Activated T-helper 1 cell treated with Interleukin-2 at 50 U/mL for 16 hours (primary cell): Measurements from ENCODE around the gene S1PR4.
A peak's percentile ranks its signal among the peaks of the same experiment; 100 is the strongest.

Experiments used
- DNase-seq: peaks from one replicate; pipeline ENCODE4 v3.0.0-alpha.2; 2020; ENCODE audit warnings: low read depth

The S1PR4 gene

DNA sequence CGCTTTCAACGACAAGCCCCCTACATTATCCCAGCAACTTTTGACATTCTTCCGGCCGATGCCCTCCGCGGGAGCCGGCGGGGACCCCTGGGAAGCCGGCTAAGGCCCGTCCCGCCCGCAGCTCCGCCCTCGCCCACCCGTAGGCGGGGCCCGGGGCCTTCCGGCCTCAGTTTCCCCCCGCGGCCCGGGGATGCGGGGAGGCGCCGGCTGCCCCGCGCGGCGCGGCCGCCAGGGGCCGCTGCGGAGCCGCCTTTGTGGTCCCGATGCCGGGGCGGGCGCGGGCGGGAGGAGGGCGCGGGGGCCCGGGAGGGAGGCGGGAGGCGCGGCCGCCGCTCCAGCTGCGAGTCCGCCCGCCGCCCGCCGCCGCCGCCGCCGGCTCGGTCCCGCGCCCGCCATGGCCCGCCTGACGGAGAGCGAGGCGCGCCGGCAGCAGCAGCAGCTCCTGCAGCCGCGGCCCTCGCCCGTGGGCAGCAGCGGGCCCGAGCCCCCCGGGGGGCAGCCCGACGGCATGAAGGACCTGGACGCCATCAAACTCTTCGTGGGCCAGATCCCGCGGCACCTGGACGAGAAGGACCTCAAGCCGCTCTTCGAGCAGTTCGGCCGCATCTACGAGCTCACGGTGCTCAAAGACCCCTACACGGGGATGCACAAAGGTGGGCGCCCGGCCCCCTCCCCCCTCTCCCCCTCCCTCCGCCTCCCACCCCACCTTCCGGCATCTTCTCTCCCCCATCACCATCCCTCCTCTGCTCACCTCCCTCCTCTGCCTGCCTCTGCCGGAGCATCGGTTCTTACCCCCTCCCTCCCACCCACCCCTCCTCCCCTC lies 46.0 kb downstream of the S1PR4 start, which contains the start of gene CELF5:
CELF5 (plus strand) TSS at position 316 of the 823 bp plus-strand sequence; CDS start at position 395, 79 bp downstream.
- peak; percentile 41 for DNase-seq

DNA sequence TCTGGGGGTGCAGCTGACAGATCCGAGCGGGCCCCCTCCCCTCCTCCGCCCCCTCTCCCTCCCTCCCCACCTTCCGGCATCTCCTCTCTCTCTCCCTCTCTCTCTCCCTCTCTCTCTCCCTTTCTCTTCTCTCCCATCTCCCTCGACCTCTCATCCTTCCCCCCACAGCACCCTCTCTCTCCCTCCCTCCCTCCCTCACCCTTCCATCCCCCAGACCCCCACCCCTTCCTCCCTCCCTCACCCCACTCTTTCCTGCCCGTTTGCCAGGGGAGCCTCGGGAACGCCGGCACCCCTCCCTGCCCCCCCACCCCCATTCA lies 46.6 kb downstream of the S1PR4 start:
- no peak for DNase-seq

DNA sequence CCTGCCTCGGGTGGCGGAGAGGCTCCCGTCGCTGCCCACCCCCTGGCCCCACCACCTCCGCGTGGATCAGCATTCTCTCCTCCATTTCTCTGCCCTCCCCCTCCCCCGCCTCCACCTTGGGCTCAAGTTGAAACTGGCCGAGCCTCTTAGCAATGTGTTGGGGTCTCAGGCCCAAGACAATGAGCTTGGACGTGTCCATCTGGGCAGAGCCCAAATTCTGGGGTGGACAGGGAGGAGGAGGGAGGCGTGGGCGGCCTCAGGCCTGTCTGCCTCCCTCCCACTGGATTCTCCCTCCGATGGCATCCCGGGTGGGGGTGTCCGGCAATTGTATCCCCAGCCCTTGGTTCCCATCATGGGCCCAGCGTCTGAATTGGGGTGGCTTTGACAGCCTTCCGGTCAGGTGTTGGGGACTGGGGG lies 47.1 kb downstream of the S1PR4 start:
- DNase-seq: no peak

DNA sequence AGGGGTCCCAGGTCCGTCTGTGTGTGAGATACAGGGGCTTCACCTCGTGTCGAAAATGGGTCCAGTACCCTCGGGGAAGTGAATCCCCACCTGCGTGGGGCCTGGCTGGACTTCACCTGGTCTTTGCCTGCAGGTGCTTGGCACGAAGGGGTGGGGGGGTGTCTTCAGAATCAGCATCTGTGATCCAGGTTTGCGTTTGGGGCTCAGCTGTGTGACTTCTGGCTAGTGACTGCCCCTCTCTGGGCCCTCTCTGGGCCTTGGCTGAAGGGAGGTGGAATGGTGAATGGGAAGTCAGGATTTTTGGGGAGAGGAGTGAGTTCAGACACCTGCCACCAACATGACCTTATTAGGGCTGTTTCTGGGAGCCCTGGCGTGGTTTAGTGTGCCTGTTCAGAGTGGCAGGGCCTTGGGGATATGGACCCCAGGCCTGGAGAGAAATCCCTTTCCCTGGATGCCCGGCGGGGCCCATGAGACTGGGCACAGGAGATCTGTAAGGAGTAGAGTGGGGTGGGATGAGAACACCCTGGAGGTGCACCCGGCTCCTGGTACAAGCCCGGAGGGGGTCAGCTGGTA lies 48.6 kb downstream of the S1PR4 start:
- DNase-seq: no peak

DNA sequence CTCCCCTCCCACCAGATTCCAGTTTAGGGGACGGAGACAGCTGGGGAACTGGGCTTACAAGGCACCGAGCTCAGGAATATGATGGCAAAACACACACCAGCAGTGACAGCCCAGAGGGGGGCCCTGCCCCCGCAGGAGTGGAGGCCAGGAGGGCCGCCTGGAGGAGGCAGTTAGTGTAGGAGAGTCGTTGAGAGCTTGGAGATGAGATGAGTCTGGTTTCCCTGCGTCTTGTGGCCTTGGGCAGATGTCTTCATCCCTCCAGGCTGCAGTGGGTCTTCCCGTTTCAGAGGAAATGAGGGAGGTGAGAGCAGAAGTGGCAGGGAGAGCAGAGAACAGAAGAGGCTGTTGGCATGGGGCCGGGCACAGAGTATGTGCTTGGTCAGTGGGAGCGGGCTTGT lies 50.8 kb downstream of the S1PR4 start:
- no peak for DNase-seq
